ENCODE data around the gene CAPN5. TPM values are rescaled to one million over a fixed set of nuclear protein-coding genes. Genes with fewer than 3 reads are reported as not detected.

The CAPN5 gene
- total RNA-seq, 4 donors from 2014 or later, result 4.0 to 11.3 (median 6.0) TPM

DNA sequence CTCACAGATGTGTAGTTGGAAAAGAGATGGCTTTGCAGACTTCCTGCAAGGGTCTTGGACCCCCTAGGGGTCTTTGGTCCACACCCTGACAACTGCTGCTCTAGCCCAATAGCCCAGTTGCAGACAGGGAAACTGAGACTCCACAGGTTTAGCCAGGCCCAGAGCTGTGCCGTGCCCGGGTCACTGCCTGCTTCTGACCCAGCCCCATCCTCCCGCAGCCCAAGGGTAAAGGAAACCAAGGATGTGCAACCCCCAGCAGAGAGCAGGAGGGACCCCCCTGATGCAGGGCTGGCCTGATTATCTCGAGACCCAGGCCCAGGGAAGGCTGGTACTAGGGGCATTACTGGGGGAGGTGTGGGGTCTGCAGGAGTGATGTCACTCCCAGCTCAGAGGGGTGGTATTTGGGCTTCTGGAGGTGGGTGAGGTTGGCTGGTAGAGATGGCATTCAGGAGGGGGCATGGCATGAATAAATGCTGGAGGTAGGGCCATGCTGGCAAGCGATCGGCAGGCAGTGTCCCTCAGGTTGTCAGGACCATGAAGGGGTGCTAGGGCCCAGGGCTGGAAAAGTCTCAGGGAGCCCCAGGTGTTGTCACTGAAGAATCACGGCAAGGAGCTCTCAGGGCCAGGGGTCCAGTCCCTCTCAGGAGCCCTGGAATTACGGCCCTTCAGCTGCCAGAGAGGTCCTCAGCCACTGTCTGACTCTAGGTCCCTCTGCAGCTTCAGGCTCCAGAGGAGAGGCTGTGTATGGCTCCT is 82.4 kb downstream of the CAPN5 start:
- no peaks in the 10 kb centered on the region for H3K9me3 ChIP-seq
- 90% methylated on average over 4 of the region's 8 CpGs for WGBS
- peaks cover 6 to 13% (median 11%) of the 10 kb centered on the region in 4 donors for H3K4me1 ChIP-seq
- H3K4me3 ChIP-seq, result no peak overlapping the region
- TF ChIP-seq POLR2AphosphoS5 (IDR thresholded peaks at IDR 0.05), result no peak
- TF ChIP-seq, protein P1, sequence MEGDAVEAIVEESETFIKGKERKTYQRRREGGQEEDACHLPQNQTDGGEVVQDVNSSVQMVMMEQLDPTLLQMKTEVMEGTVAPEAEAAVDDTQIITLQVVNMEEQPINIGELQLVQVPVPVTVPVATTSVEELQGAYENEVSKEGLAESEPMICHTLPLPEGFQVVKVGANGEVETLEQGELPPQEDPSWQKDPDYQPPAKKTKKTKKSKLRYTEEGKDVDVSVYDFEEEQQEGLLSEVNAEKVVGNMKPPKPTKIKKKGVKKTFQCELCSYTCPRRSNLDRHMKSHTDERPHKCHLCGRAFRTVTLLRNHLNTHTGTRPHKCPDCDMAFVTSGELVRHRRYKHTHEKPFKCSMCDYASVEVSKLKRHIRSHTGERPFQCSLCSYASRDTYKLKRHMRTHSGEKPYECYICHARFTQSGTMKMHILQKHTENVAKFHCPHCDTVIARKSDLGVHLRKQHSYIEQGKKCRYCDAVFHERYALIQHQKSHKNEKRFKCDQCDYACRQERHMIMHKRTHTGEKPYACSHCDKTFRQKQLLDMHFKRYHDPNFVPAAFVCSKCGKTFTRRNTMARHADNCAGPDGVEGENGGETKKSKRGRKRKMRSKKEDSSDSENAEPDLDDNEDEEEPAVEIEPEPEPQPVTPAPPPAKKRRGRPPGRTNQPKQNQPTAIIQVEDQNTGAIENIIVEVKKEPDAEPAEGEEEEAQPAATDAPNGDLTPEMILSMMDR (IDR thresholded peaks at IDR 0.05), result no peak
- TF ChIP-seq EP300 (IDR thresholded peaks at IDR 0.05), result no peak
- no peak for TF ChIP-seq POLR2A (IDR thresholded peaks at IDR 0.05; ENCODE audit: low read depth)
- intact Hi-C loops (cut with DNase I), result no loop called here
- DNase-seq (ENCODE audit: extremely low spot score), result no peak
- peaks cover 0 to 29% (median 2%) of the 10 kb centered on the region in 4 donors for H3K27me3 ChIP-seq
- no peaks in the 10 kb centered on the region for H3K36me3 ChIP-seq
- no peak overlapping the region for H3K27ac ChIP-seq (replicated peaks in 1 of 4)

DNA sequence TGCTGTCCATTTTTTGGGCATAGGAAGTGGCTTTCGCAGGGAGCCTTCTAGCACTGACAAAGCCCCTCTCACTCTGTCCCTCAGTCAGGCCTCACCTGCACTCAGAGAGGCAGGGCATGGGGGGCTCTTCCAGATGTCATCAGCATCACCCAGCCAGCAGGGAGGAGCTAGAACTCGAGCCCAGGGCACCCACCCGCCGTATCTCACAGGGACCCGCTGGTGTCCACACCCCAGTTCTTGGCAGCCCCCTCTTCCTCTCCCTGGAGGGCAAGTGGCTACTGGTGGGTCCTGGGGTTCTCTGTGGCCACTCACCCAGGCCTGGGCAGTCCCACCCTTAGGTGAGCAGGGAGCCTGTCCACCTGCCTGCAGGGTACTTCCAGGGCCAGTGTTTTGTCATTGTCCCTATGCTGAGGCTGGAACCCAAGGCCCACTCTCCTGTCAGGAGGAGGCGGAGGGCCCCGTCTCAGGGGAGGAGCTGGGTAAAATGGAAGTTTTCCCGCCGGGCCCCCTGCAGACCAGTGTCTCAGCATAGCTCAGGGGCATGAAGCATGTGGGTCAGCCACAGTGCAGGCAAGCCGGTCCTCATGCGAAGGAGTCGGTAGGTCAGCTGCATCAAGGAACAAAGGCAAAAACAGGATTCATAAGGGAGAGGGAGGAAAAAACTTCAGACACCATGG is 83.1 kb downstream of the CAPN5 start:
- no peak for DNase-seq (ENCODE audit: extremely low spot score)
- H3K27me3 ChIP-seq, result peaks cover 0 to 29% (median 2%) of the 10 kb centered on the region in 4 donors
- peaks cover 11 to 20% (median 18%) of the 10 kb centered on the region in 4 donors for H3K4me1 ChIP-seq
- H3K4me3 ChIP-seq, result no peak overlapping the region
- intact Hi-C loops (cut with DNase I), result no loop called here
- TF ChIP-seq EP300 (IDR thresholded peaks at IDR 0.05), result no peak
- no peak for TF ChIP-seq POLR2A (IDR thresholded peaks at IDR 0.05; ENCODE audit: low read depth)
- TF ChIP-seq POLR2AphosphoS5 (IDR thresholded peaks at IDR 0.05), result no peak
- TF ChIP-seq, protein P1 (IDR thresholded peaks at IDR 0.05), result no peak
- no peaks in the 10 kb centered on the region for H3K36me3 ChIP-seq
- no peaks in the 10 kb centered on the region for H3K9me3 ChIP-seq
- 88% methylated on average over 11 of the region's 12 CpGs for WGBS
- no peak overlapping the region for H3K27ac ChIP-seq (replicated peaks in 1 of 4)

DNA sequence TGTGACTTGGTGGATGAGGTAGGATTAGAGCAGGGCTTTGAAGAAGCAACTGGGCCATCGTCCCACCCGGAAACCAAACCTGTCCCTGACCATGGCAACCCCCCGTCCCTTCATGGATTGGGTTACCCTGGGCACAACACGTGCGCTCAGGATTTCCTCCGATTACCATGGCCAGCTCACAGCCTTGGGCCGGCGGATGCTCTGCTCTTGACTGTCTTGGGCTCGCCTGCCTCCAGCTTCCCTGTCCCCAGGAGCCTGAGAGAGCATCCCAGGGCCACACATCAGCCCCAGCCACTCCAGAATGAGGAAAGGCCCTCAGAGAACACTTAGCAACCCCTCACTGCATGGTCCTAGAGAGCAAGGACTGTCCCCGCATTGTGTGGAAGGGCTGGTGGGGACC is 84.1 kb downstream of the CAPN5 start:
- no peaks in the 10 kb centered on the region for H3K9me3 ChIP-seq
- H3K4me3 ChIP-seq, result no peak overlapping the region
- peaks cover 11 to 20% (median 18%) of the 10 kb centered on the region in 4 donors for H3K4me1 ChIP-seq
- intact Hi-C loops (cut with DNase I), result no loop called here
- H3K36me3 ChIP-seq, result no peaks in the 10 kb centered on the region
- peaks cover 0 to 22% (median 2%) of the 10 kb centered on the region in 4 donors for H3K27me3 ChIP-seq
- DNase-seq (ENCODE audit: extremely low spot score), result no peak
- no peak overlapping the region for H3K27ac ChIP-seq (replicated peaks in 1 of 4)
- WGBS, result 91% methylated on average over 10 of the region's 10 CpGs
- TF ChIP-seq, protein P1 (IDR thresholded peaks at IDR 0.05), result no peak
- TF ChIP-seq EP300 (IDR thresholded peaks at IDR 0.05) (no peak), POLR2AphosphoS5 (IDR thresholded peaks at IDR 0.05) (no peak), POLR2A (IDR thresholded peaks at IDR 0.05; ENCODE audit: low read depth) (no peak)

DNA sequence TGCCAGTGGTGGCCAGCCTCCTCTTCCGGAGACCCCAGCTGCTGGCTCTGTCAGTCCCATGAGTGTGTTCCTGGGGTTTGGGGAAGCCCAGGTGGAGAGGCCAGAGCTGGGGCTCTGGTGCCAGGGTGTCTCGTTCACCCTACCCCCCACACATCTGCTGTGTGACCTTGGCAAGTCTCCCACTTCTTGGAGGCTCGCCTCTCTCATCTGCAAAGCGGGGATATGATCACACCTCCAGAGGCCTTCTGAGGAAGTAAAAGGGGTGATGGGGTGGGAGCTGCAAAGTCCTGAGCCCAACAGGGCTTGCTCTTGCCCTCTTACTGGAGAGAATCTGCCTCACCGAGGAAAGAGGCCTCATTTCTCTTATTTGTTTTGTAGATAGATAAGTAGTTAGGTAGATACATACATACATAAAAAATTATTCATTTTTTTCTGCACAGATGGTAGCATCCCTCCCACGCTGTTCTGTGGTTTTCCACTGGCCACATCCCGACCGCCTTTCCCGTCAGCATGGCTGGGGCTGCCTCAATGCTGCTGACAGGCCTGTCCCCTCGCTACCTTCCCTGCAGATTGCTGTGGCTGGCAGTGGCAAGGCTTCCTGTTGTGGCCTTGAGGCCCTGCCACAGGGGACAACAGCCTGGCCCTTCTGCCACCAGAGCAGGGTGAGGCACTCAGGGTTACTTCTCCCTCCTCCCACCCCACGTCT is 85.2 kb downstream of the CAPN5 start:
- peaks cover 0 to 11% (median 1%) of the 10 kb centered on the region in 4 donors for H3K27me3 ChIP-seq
- TF ChIP-seq POLR2A (IDR thresholded peaks at IDR 0.05; ENCODE audit: low read depth), result no peak
- no peak for TF ChIP-seq POLR2AphosphoS5 (IDR thresholded peaks at IDR 0.05)
- TF ChIP-seq, protein P1 (IDR thresholded peaks at IDR 0.05), result no peak
- no peak for TF ChIP-seq EP300 (IDR thresholded peaks at IDR 0.05)
- no peaks in the 10 kb centered on the region for H3K36me3 ChIP-seq
- no peak overlapping the region for H3K27ac ChIP-seq (replicated peaks in 1 of 4)
- no peak for DNase-seq (ENCODE audit: extremely low spot score)
- H3K9me3 ChIP-seq, result no peaks in the 10 kb centered on the region
- 88% methylated on average over 10 of the region's 11 CpGs for WGBS
- H3K4me1 ChIP-seq, result peaks cover 11 to 20% (median 18%) of the 10 kb centered on the region in 4 donors
- intact Hi-C loops (cut with DNase I), result no loop called here
- H3K4me3 ChIP-seq, result no peak overlapping the region
